Mucosa of rectum (tissue), 2 donors: ENCODE measurements around the gene SLC9A9.

Experiments
- H3K27ac ChIP-seq, 2 donors: one replicate each; pipeline ENCODE4 v1.7.0; 2013; ENCODE audit warnings: inconsistent platforms in 2 of 2, low read depth in 2 of 2, low read length in 2 of 2
- H3K27me3 ChIP-seq, 2 donors: one replicate each; pipeline ENCODE4 v1.7.0; 2013; ENCODE audit warnings: low read length in 2 of 2; ENCODE audit not compliant: control insufficient read depth in 2 of 2, insufficient read depth in 2 of 2
- H3K36me3 ChIP-seq, 2 donors: one replicate each; pipeline ENCODE4 v1.7.0; 2013; ENCODE audit warnings: low read length in 2 of 2; ENCODE audit not compliant: control insufficient read depth in 2 of 2, insufficient read depth in 2 of 2
- H3K4me1 ChIP-seq, 2 donors: one replicate each; pipeline ENCODE4 v1.7.0; 2013; ENCODE audit warnings: low read length in 2 of 2, mild to moderate bottlenecking in 1 of 2; ENCODE audit not compliant: control insufficient read depth in 2 of 2, insufficient read depth in 2 of 2
- H3K4me3 ChIP-seq, 2 donors: one replicate each; pipeline ENCODE4 v1.7.0; 2013; ENCODE audit warnings: low read length in 2 of 2
- H3K9ac ChIP-seq, 2 donors: one replicate each; pipeline ENCODE4 v1.7.0; 2013; ENCODE audit warnings: low read length in 2 of 2, low read depth in 1 of 2, mild to moderate bottlenecking in 1 of 2
- H3K9me3 ChIP-seq, 2 donors: one replicate each; pipeline ENCODE4 v1.7.0; 2013; ENCODE audit warnings: low read length in 2 of 2; ENCODE audit not compliant: control insufficient read depth in 2 of 2
- donor health status: healthy.
- donor health status: Normal muscosa, but diverticular disease.

SLC9A9 gene

DNA sequence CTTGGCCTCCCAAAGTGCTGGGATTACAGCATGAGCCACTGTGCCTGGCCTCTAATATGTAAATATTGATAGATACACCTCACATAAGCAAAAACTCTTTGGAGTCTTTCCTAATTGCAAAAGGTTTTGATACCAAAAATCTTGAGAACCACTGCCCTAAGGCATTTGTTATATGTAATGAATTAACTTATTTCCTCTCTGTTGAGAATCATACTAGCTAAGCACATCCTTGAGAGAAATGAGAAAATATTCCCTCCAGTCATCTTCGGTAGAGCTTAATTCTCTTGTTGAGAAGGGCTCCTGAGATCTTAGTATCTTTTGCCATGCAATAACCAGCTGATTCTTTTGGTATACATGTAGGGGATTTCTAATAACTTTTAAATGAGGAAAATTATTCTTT is 190.2 kb downstream of the SLC9A9 start:
- Histone ChIP-seq H3K36me3 (no peaks in the 10 kb centered on the region), H3K9me3 (no peaks in the 10 kb centered on the region), H3K4me1 (no peaks in the 10 kb centered on the region), H3K4me3 (no peak overlapping the region), H3K27ac (no peak overlapping the region), H3K27me3 (no peaks in the 10 kb centered on the region), H3K9ac (no peak overlapping the region)

DNA sequence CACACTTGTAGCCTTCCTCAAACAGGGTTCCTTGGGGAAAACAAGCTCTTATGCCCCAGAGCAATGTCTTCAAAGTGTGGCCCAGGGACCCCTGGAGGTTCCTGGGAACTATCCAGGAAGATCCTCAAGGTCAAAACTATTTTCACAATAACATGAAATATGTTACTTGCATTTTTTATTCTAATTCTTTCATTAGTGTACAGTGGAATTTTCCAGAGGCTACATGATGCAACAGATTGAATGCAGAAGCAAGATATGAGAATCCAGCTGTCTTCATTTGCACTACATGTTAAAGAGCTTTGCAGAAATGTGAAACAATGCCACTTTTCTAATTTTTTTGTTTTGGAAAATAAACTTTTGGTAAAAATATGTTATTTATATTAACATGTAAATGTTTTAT is 190.9 kb downstream of the SLC9A9 start:
- Histone ChIP-seq H3K27me3 (no peaks in the 10 kb centered on the region), H3K4me3 (no peak overlapping the region), H3K9me3 (no peaks in the 10 kb centered on the region), H3K36me3 (no peaks in the 10 kb centered on the region), H3K4me1 (no peaks in the 10 kb centered on the region), H3K9ac (no peak overlapping the region), H3K27ac (no peak overlapping the region)

DNA sequence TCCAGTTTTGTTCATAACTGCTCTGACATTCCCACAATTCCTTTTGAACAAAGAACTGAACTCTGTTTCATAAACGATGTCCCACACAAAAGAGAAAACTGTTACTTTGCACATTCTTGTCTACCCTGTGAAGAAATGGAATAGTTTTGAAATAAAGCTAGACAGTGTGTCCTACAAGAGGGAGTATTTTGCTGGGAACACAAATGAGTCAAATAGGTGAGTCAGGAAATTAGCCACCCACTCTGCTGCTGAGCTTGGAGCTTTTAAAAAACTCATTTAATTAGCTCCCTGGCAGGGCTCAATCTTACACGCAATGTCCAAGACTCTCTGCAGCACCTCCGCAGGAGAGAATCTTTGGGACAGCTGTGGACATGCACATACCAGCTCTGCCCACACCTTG is 193.4 kb downstream of the SLC9A9 start:
- no peaks in the 10 kb centered on the region for H3K9me3 ChIP-seq
- H3K4me1 ChIP-seq, result no peaks in the 10 kb centered on the region
- H3K27me3 ChIP-seq, result no peaks in the 10 kb centered on the region
- H3K36me3 ChIP-seq, result peaks cover 0 to 5% of the 10 kb centered on the region in 2 donors
- no peak overlapping the region for H3K9ac ChIP-seq
- H3K27ac ChIP-seq, result no peak overlapping the region
- H3K4me3 ChIP-seq, result no peak overlapping the region

DNA sequence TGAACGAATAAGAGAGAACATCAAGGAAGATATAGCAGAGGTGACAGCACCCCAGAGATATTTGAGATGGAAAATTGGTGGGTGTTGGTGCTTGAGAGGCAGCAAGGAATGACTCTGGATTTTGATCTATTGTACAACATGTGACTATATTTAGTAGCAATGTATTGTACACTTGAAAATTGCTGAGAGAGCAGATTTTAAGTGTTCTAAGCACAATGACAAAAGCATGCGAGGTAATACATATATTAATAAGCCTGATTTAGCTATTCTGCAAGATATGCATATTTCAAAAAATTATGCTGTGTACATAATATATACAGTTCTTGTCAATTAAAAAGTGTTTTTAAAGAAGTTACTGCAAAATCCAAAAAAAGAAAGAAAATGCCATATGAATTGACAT is 194.3 kb downstream of the SLC9A9 start:
- Histone ChIP-seq H3K27ac (no peak overlapping the region), H3K9me3 (no peaks in the 10 kb centered on the region)

DNA sequence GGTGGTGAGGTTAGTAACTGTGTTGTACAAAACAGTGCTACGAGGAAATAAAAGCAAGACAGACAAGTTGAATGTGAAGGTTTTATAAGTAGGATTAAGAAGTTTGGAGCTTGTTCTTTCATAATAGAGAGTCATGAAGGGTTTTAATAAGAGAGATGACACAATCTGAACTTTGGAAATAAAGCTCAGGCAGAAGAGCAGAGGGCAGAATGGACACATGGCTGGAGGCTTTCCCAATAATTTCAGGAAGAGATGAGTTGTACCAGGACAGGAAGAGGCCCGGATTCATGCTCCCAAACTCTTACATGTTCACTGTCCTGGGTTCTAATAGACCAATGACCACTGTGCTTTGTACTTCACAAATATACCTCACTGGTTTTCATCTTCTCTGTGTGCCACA is 194.8 kb downstream of the SLC9A9 start:
- no peak overlapping the region for H3K27ac ChIP-seq
- no peak overlapping the region for H3K4me3 ChIP-seq

More for the DNA sequence above, 194.3 kb downstream of the SLC9A9 start:
- Histone ChIP-seq H3K9ac (no peak overlapping the region), H3K4me1 (no peaks in the 10 kb centered on the region), H3K36me3 (peaks cover 0 to 6% of the 10 kb centered on the region in 2 donors), H3K4me3 (no peak overlapping the region), H3K27me3 (no peaks in the 10 kb centered on the region)

DNA sequence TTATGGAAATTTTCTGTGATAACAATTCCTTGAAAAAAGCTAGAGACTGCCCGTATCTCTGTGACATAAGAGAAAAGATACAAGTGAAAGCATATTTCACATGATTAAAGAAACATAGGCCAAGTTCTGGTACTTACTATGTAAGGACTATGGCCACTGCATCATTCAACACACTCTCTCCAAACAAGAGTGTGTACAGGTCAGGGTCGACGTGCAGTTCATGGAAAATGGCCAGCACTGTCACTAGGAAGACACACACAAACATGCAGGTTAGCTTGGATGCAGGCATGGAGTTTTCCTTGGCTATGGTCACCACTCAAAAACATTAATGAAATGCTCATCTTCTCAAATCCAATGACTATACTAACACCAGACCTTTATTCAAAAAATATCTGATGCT is 196.2 kb downstream of the SLC9A9 start:
- Histone ChIP-seq H3K27me3 (no peaks in the 10 kb centered on the region), H3K9ac (no peak overlapping the region), H3K36me3 (peaks cover 0 to 6% of the 10 kb centered on the region in 2 donors), H3K4me3 (no peak overlapping the region), H3K27ac (no peak overlapping the region), H3K9me3 (no peaks in the 10 kb centered on the region), H3K4me1 (no peaks in the 10 kb centered on the region)

More for the DNA sequence above, 194.8 kb downstream of the SLC9A9 start:
- peaks cover 0 to 6% of the 10 kb centered on the region in 2 donors for H3K36me3 ChIP-seq
- H3K9me3 ChIP-seq, result no peaks in the 10 kb centered on the region
- no peak overlapping the region for H3K9ac ChIP-seq
- no peaks in the 10 kb centered on the region for H3K4me1 ChIP-seq
- H3K27me3 ChIP-seq, result no peaks in the 10 kb centered on the region

DNA sequence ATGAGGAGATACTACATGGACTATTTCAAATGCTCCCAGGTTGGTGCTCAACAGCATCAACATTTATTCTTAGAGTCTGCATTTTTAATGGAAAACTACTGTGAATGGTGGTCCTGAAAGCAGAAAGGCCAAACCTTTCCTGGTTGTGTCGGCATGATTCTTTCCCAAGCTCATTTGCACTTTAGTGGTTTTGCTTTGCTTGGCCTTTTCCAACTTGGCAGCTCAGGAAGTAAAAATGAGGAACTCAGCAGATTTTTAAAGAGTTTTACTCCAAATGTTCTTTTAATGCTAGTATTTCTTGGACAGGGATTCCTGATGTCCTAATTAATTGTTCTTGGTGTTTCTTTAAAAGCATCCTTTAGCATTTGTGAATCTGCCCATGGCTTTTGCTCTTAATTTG is 197.4 kb downstream of the SLC9A9 start:
- H3K4me3 ChIP-seq, result no peak overlapping the region
- H3K27me3 ChIP-seq, result no peaks in the 10 kb centered on the region
- H3K9ac ChIP-seq, result no peak overlapping the region
- peaks cover 0 to 6% of the 10 kb centered on the region in 2 donors for H3K36me3 ChIP-seq
- H3K27ac ChIP-seq, result no peak overlapping the region
- no peaks in the 10 kb centered on the region for H3K9me3 ChIP-seq
- no peaks in the 10 kb centered on the region for H3K4me1 ChIP-seq

DNA sequence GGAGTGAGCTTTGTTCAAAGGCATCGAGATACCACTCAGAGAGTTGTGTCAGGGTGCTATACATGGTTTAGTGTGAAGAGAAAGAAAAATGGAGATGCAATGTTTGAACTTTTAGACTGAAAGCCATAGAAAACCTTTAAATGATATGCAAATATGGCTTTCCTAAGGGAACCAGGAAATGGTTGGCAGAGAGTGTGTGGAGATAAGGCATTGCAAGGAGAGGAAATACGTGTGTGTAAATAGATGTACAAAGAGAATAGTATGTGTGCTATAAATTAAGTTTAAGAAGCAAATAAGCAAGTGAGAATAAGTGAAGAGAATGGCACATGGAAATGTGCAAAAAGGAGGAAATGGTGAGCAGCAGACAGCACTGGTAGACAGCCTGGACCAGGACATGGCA is 198.1 kb downstream of the SLC9A9 start:
- H3K27me3 ChIP-seq, result no peaks in the 10 kb centered on the region
- no peak overlapping the region for H3K9ac ChIP-seq
- no peaks in the 10 kb centered on the region for H3K9me3 ChIP-seq
- peaks cover 0 to 6% of the 10 kb centered on the region in 2 donors for H3K36me3 ChIP-seq
- H3K4me3 ChIP-seq, result no peak overlapping the region
- no peak overlapping the region for H3K27ac ChIP-seq
- H3K4me1 ChIP-seq, result no peaks in the 10 kb centered on the region

DNA sequence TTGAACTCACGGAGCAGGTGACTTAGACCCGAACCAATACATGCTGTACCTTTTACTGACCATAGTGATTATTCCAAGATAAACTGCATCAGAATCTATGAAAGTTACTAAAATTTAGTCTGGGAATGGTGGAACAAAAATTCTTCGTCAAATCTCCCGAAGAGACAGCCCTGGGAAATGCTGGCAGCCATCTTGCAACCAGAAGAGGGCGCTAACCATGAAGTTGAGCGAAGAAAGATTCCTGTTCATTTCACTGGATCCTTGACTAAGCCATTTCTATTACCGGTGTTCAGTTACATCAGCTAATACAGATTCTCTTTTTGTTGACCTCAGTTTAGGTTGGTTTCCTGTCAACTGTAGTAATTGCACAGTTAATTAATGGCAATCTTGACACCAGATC is 199.6 kb downstream of the SLC9A9 start:
- Histone ChIP-seq H3K36me3 (peaks cover 0 to 6% of the 10 kb centered on the region in 2 donors), H3K27ac (no peak overlapping the region), H3K4me1 (peaks cover 0 to 3% of the 10 kb centered on the region in 2 donors), H3K9ac (no peak overlapping the region), H3K27me3 (no peaks in the 10 kb centered on the region), H3K9me3 (no peaks in the 10 kb centered on the region), H3K4me3 (no peak overlapping the region)

DNA sequence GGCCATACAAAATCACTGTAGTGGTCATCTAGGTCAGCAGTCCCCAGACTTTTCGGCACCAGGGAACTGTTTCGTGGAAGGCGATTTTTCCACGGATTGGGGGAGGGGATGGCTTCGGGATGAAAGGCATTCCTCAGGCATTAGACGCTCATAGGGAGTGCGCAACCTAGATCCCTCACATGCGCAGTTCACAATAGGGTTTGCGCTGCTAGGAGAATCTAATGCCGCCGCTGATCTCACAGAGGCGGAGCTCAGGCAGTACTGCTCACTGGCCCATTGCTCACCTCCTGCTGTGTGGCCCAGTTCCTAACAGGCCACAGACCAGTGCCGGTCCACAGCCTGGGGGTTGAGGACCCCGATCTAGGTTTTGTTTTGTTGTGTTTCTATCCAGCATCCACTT is 200.1 kb downstream of the SLC9A9 start:
- H3K9me3 ChIP-seq, result no peaks in the 10 kb centered on the region
- peaks cover 0 to 3% of the 10 kb centered on the region in 2 donors for H3K4me1 ChIP-seq
- H3K9ac ChIP-seq, result no peak overlapping the region
- H3K27me3 ChIP-seq, result no peaks in the 10 kb centered on the region
- H3K4me3 ChIP-seq, result no peak overlapping the region
- peaks cover 0 to 6% of the 10 kb centered on the region in 2 donors for H3K36me3 ChIP-seq
- no peak overlapping the region for H3K27ac ChIP-seq
